K562 (cell line): ENCODE measurements around the gene PKHD1. TPM values are rescaled to one million over a fixed set of nuclear protein-coding genes. Genes with fewer than 3 reads are reported as not detected.

ENCODE experiments used
- ATAC-seq: fragments of 200-7000 bp; cut with Tn5 transposase; 3 replicates; pipeline ENCODE4 v1.9.1; 2020; ENCODE audit warnings: moderate library complexity
- BruUV-seq: library from RNA; stranded (reverse); fragments of 400-500 nt; replicated peaks from 2 replicates; lab custom pipeline; 2021; lab: Mats Ljungman, UMichigan
- CTCF ChIA-PET: fragments of 300-600 bp; formaldehyde crosslinking; extraction: SDS; loops from one replicate; lab custom pipeline; 2021; ENCODE audit warnings: low intra/inter-chr PET ratio; lab: Yijun Ruan, JAX
- POLR2A ChIA-PET: fragments of 300-600, 350-650 bp; sonication (Branson Sonifier 250); formaldehyde crosslinking; extraction: SDS; loops from one replicate; lab custom pipeline; 2021; ENCODE audit warnings: antibody characterized with exemption, inconsistent platforms; lab: Yijun Ruan, JAX
- DNase-seq, 4 experiments: peaks; one replicate each; pipeline versions ENCODE4 v3.0.0 to v3.0.0-alpha.2; 2011 to 2018; ENCODE audit warnings: low spot score in 3 of 4, mixed read lengths in 3 of 4; ENCODE audit errors: extremely low read depth in 1 of 4
- FAIRE-seq: peaks from 2 replicates; lab custom pipeline; 2011; peaks lifted over from hg19 to GRCh38; lab: Jason Lieb, UNC
- H2AFZ ChIP-seq: 2 replicates; pipeline ENCODE4 v1.6.0; 2011; ENCODE audit warnings: low read depth, low read length, control low read depth, inconsistent platforms
- H3K27ac ChIP-seq: fragments of 200-600 bp; 3 replicates; pipeline ENCODE4 v1.8.0; 2011; ENCODE audit warnings: low read depth, mild to moderate bottlenecking, control low read depth, inconsistent platforms, low read length, moderate library complexity, mixed read lengths; ENCODE audit errors: extremely low read depth
- H3K27me3 ChIP-seq, 2 experiments: fragments of 300-600 bp in 1 of 2; 2 replicates in 1 of 2; 3 replicates in 1 of 2; pipeline versions ENCODE4 v1.6.0 to v1.8.0; 2011; ENCODE audit warnings: inconsistent platforms in 2 of 2, low read length in 2 of 2, mild to moderate bottlenecking in 1 of 2, mixed read lengths in 1 of 2, moderate library complexity in 1 of 2; ENCODE audit not compliant: control insufficient read depth in 2 of 2, insufficient read depth in 2 of 2
- H3K36me3 ChIP-seq: fragments of 300-600 bp; 3 replicates; pipeline ENCODE4 v1.8.0; 2011; ENCODE audit warnings: mild to moderate bottlenecking, low read length, inconsistent platforms; ENCODE audit not compliant: control insufficient read depth, insufficient read depth
- H3K4me1 ChIP-seq, 2 experiments: fragments of 200-600 bp in 1 of 2; replicated peaks in 1 of 2; 2 replicates in 1 of 2; 3 replicates in 1 of 2; pipeline versions ENCODE4 v1.5.1 to v1.8.0; 2011; ENCODE audit warnings: inconsistent platforms in 2 of 2, low read length in 2 of 2, mild to moderate bottlenecking in 1 of 2, mixed read lengths in 1 of 2, moderate library complexity in 1 of 2; ENCODE audit not compliant: control insufficient read depth in 2 of 2, insufficient read depth in 2 of 2
- H3K4me2 ChIP-seq: 2 replicates; pipeline ENCODE4 v1.6.1; 2011; ENCODE audit warnings: low read length, control low read depth, inconsistent platforms, mixed read lengths; ENCODE audit not compliant: insufficient read depth
- H3K4me3 ChIP-seq: fragments of 200-600 bp; sonication (generic), shearing (Covaris generic); 2 replicates; pipeline ENCODE4 v1.5.1; 2016; ENCODE audit warnings: control low read depth, inconsistent platforms
- H3K79me2 ChIP-seq: fragments of 200-600 bp; 3 replicates; pipeline ENCODE4 v1.8.0; 2011; ENCODE audit warnings: low read length, inconsistent platforms; ENCODE audit not compliant: control insufficient read depth, insufficient read depth
- H3K9ac ChIP-seq, 2 experiments: 2 replicates each; pipeline versions ENCODE4 v1.6.0 to v1.6.1; 2011; ENCODE audit warnings: low read depth in 2 of 2, low read length in 2 of 2, control low read depth in 1 of 2, inconsistent platforms in 1 of 2, mild to moderate bottlenecking in 1 of 2, mixed read lengths in 1 of 2; ENCODE audit not compliant: insufficient read depth in 1 of 2
- H3K9me1 ChIP-seq: one replicate; pipeline ENCODE4 v1.6.0; 2011; ENCODE audit warnings: inconsistent platforms, mild to moderate bottlenecking, low read length, moderate library complexity; ENCODE audit not compliant: control insufficient read depth, insufficient read depth
- H3K9me3 ChIP-seq: replicated peaks from 2 replicates; pipeline ENCODE4 v1.5.1; 2011; ENCODE audit warnings: low read depth, low read length, inconsistent platforms; ENCODE audit not compliant: control insufficient read depth, insufficient read depth
- H4K20me1 ChIP-seq: replicated peaks from 2 replicates; pipeline ENCODE4 v1.6.1; 2011; ENCODE audit warnings: low read length, inconsistent platforms, mixed read lengths; ENCODE audit not compliant: control insufficient read depth, insufficient read depth
- CBX2 ChIP-seq: fragments of 200-600 bp; sonication (generic); IDR thresholded peaks from one replicate; pipeline ENCODE4 v1.6.1; 2012; ENCODE audit warnings: mild to moderate bottlenecking, low read length, inconsistent platforms; ENCODE audit not compliant: insufficient read depth, poor library complexity, severe bottlenecking
- GTF2E2 ChIP-seq: fragments of 200-800 bp; sonication (Bioruptor generic); IDR thresholded peaks from 2 replicates; pipeline ENCODE4 v1.6.1; 2016; ENCODE audit warnings: missing genetic modification characterization, missing compliant biosample characterization
- HIVEP1 ChIP-seq: fragments of 250-450 bp; sonication (Bioruptor Pico); IDR thresholded peaks from 2 replicates; pipeline ENCODE4 v1.4.0; 2020; ENCODE audit warnings: mild to moderate bottlenecking
- MYNN ChIP-seq, 2 experiments: sonication (generic); formaldehyde crosslinking in 1 of 2; IDR thresholded peaks; 2 replicates each; pipeline versions ENCODE4 v1.5.0 to v1.6.1; 2016 to 2020; ENCODE audit warnings: antibody characterized with exemption in 1 of 2, missing genetic modification reagents in 1 of 2
- RBBP5 ChIP-seq: fragments of 200-600 bp; sonication (generic); IDR thresholded peaks from 2 replicates; pipeline ENCODE4 v1.6.1; 2012; ENCODE audit warnings: borderline replicate concordance, mild to moderate bottlenecking, low read length, control low read depth, inconsistent platforms; ENCODE audit not compliant: insufficient read depth, poor library complexity, severe bottlenecking
- TGIF2 ChIP-seq: sonication (generic); formaldehyde crosslinking; IDR thresholded peaks from 2 replicates; pipeline ENCODE4 v1.8.1; 2022; ENCODE audit warnings: mild to moderate bottlenecking, missing genetic modification reagents, moderate library complexity
- ZFP36 ChIP-seq: fragments of 150-350 bp; IDR thresholded peaks from 2 replicates; pipeline ENCODE4 v1.6.1; 2018; ENCODE audit warnings: low read length, low read depth; ENCODE audit not compliant: partially characterized antibody
- ZKSCAN3 ChIP-seq: fragments of 250-450 bp; sonication (Bioruptor Pico); IDR thresholded peaks from 2 replicates; pipeline ENCODE4 v1.4.0; 2020
- ZNF143 ChIP-seq: sonication (generic); formaldehyde crosslinking; IDR thresholded peaks from 2 replicates; pipeline ENCODE4 v1.9.0; 2022; ENCODE audit warnings: mild to moderate bottlenecking, missing genetic modification reagents
- WGBS: fragments of 100-300 bp; shearing (Covaris generic); methylation state at CpG from one replicate; pipeline ENCODE4 v1.1.6; 2016; ENCODE audit warnings: low coverage, mixed read lengths; ENCODE audit not compliant: insufficient coverage; ENCODE audit errors: missing lambda C conversion rate; 5-methylcytosine and 5-hydroxymethylcytosine counted together
- in situ Hi-C: fragments of 300-500 bp; cut with MboI; formaldehyde crosslinking; loops from 4 replicates; pipeline ENCODE4 v1.15.0; 2018; ENCODE audit warnings: inconsistent platforms, mixed read lengths
- intact Hi-C: fragments of 100-400 bp; cut with micrococcal nuclease; formaldehyde crosslinking; loops from 2 replicates; pipeline ENCODE4 v1.14.2; 2022
- polyA plus RNA-seq, 8 experiments: library from polyadenylated mRNA; depleted of rRNA in 4 of 8; stranded (reverse) in 5 of 8; unstranded in 3 of 8; fragments of >200 nt; fragmentation: Nextera tagmentation in 2 of 8; fragmentation: Illumina TruSeq in 1 of 8; extraction: Ambion mirVana in 2 of 8; extraction: Trizol in 1 of 8; gene quantifications; 2 replicates each; pipeline versions ENCODE4 v1.2.1 to v1.2.3, GENCODE V29; 2011 to 2014; ENCODE audit warnings: inconsistent platforms in 1 of 8, missing spikeins in 1 of 8
- total RNA-seq, 7 experiments: library from RNA; depleted of rRNA in 6 of 7; stranded (reverse); fragments of >200 nt in 6 of 7; fragmentation: Illumina TruSeq in 2 of 7; extraction: Trizol in 2 of 7; gene quantifications; 2 replicates each; pipeline versions ENCODE4 v1.2.1 to v1.2.3, GENCODE V29; 2011 to 2021; ENCODE audit warnings: low replicate concordance in 1 of 7
- TF ChIP-seq, protein P1 (sequence below): fragments of 450-650 bp; IDR thresholded peaks from 2 replicates; pipeline ENCODE4 v1.6.1; 2018; ENCODE audit warnings: mild to moderate bottlenecking, low read depth; ENCODE audit not compliant: partially characterized antibody
- TF ChIP-seq, protein P2 (sequence below): fragments of 450-650 bp; IDR thresholded peaks from 2 replicates; pipeline ENCODE4 v1.7.1; 2018; ENCODE audit warnings: mild to moderate bottlenecking, low read depth; ENCODE audit not compliant: partially characterized antibody
- TF ChIP-seq, protein P3 (sequence below): fragments of 250-450 bp; sonication (Bioruptor Pico); IDR thresholded peaks from 2 replicates; pipeline ENCODE4 v1.9.0; 2021; ENCODE audit warnings: mild to moderate bottlenecking

PKHD1 gene
- total and polyA plus RNA-seq, 9 of the 15 experiments (the other 6 are each of a cell fraction or from before 2014, with no cell fraction given): 0.01 to 0.04 (median 0.01) TPM; not detected in 6

- no peak for ATAC-seq
- Histone ChIP-seq H3K9me3 (no peaks in the 10 kb centered on the region), H3K4me2 (no peak overlapping the region), H3K27ac (no peak overlapping the region), H3K4me1 (no peaks in the 10 kb centered on the region), H2AFZ (no peak overlapping the region), H3K4me3 (no peak overlapping the region), H3K9me1 (no peaks in the 10 kb centered on the region), H3K9ac (no peak overlapping the region), H4K20me1 (no peaks in the 10 kb centered on the region), H3K36me3 (no peaks in the 10 kb centered on the region), H3K27me3 (no peaks in the 10 kb centered on the region)
- POLR2A ChIA-PET: no interaction called here
- CTCF ChIA-PET: no interaction called here
- in situ Hi-C loops (no loop called here), intact Hi-C loops (no loop called here)
- no peak for FAIRE-seq
- no peak for DNase-seq
- 2% methylated on average over 3 of the region's 3 CpGs for WGBS
- BruUV-seq: no TSS peak
- TF ChIP-seq ZFP36 (no peak), TGIF2 (CRISPR knock-in tag) (no peak), HIVEP1 (no peak), CBX2 (no peak), MYNN (IDR thresholded peaks at IDR 0.05) (no peak), MYNN (CRISPR knock-in tag; IDR thresholded peaks at IDR 0.05) (no peak), ZNF143 (CRISPR knock-in tag) (no peak), RBBP5 (no peak), ZKSCAN3 (CRISPR knock-in tag) (no peak), GTF2E2 (no peak)
- TF ChIP-seq, protein P1, sequence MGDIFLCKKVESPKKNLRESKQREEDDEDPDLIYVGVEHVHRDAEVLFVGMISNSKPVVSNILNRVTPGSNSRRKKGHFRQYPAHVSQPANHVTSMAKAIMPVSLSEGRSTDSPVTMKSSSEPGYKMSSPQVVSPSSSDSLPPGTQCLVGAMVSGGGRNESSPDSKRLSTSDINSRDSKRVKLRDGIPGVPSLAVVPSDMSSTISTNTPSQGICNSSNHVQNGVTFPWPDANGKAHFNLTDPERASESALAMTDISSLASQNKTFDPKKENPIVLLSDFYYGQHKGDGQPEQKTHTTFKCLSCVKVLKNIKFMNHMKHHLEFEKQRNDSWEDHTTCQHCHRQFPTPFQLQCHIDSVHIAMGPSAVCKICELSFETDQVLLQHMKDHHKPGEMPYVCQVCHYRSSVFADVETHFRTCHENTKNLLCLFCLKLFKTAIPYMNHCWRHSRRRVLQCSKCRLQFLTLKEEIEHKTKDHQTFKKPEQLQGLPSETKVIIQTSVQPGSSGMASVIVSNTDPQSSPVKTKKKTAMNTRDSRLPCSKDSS: no peak
- TF ChIP-seq, protein P2, sequence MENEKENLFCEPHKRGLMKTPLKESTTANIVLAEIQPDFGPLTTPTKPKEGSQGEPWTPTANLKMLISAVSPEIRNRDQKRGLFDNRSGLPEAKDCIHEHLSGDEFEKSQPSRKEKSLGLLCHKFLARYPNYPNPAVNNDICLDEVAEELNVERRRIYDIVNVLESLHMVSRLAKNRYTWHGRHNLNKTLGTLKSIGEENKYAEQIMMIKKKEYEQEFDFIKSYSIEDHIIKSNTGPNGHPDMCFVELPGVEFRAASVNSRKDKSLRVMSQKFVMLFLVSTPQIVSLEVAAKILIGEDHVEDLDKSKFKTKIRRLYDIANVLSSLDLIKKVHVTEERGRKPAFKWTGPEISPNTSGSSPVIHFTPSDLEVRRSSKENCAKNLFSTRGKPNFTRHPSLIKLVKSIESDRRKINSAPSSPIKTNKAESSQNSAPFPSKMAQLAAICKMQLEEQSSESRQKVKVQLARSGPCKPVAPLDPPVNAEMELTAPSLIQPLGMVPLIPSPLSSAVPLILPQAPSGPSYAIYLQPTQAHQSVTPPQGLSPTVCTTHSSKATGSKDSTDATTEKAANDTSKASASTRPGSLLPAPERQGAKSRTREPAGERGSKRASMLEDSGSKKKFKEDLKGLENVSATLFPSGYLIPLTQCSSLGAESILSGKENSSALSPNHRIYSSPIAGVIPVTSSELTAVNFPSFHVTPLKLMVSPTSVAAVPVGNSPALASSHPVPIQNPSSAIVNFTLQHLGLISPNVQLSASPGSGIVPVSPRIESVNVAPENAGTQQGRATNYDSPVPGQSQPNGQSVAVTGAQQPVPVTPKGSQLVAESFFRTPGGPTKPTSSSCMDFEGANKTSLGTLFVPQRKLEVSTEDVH: no peak
- TF ChIP-seq, protein P3, sequence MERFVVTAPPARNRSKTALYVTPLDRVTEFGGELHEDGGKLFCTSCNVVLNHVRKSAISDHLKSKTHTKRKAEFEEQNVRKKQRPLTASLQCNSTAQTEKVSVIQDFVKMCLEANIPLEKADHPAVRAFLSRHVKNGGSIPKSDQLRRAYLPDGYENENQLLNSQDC: no peak
- TF ChIP-seq, all 486 proteins: peak for 0
- H3K79me2 ChIP-seq: no peaks in the 10 kb centered on the region
Observed at GRCh38 chr6:51720327-51720726, 367.1 kb downstream of the PKHD1 start.
